PFSK-1 (cell line): ENCODE results near the gene MKLN1.

Experiments
- FOXP2 ChIP-seq: optimal IDR thresholded peaks from 2 replicates; pipeline ENCODE3; 2011; ENCODE audit warnings: borderline replicate concordance, control low read depth, inconsistent platforms; ENCODE audit not compliant: insufficient read depth; ENCODE audit errors: extremely low read length, extremely low read depth
- POLR2AphosphoS5 ChIP-seq: IDR thresholded peaks from 2 replicates; pipeline ENCODE4 v1.6.1; 2012; ENCODE audit warnings: low read depth, mild to moderate bottlenecking, control low read depth, low read length, moderate library complexity
- SIN3A ChIP-seq: IDR thresholded peaks from 2 replicates; pipeline ENCODE4 v1.6.1; 2012; ENCODE audit warnings: mild to moderate bottlenecking, low read length, moderate library complexity, borderline replicate concordance; ENCODE audit not compliant: insufficient read depth
- TAF1 ChIP-seq: IDR thresholded peaks from 2 replicates; pipeline ENCODE4 v1.6.1; 2012; ENCODE audit warnings: low read length, control low read depth, borderline replicate concordance; ENCODE audit not compliant: insufficient read depth
- TF ChIP-seq, protein P1 (sequence below), 2 experiments: IDR thresholded peaks; 2 replicates each; pipeline versions ENCODE4 v1.6.1 to v1.8.0; 2011 to 2012; ENCODE audit warnings: low read depth in 2 of 2, low read length in 2 of 2, control low read depth in 1 of 2, inconsistent platforms in 1 of 2, mild to moderate bottlenecking in 1 of 2, moderate library complexity in 1 of 2; ENCODE audit not compliant: insufficient read depth in 1 of 2

The MKLN1 gene

DNA sequence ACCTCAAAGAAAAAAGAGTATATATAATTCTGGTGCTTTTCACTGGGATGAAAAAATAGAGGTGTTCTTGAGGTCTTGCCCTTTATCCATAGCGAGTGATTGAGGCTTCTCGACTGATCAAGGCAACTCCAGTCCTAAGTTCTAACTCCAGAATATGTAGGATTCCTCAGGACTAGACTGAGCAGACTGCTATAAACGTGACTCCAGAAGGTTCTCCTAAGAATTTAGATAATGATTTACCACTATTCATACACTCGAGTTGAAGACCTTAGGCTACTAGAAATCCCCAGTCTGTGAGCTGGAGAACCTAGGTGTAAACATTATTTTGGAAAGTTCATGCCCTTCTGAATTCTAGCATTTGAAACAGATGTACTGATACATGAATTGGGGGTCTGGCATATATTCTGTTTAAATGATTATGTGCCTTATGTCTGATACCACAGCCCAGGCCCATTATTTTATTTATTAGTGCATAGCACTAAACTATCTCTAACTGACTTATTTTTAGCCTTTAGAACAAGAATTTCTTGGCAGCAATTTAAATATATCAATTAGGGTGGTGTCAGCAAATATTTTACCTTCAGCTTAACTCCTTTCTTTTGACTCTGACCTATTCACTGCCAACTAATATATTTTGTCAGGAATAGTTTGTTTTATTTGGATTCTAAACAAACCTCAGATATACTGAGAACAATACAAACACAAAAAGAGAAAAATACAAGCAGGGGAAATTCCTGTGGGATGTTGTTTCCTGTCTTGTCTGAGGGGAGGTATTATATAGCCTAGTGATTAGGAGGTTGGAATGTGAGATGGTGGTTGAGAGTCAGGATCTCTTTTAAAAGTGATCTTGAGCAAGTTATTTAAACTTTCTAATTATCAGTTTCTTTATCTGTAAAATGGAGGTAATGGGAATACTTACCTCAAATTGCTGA, 153.0 kb downstream of the MKLN1 start:
- TF ChIP-seq TAF1 (no peak), SIN3A (no peak), POLR2AphosphoS5 (no peak), FOXP2 (no peak)
- TF ChIP-seq, protein P1, sequence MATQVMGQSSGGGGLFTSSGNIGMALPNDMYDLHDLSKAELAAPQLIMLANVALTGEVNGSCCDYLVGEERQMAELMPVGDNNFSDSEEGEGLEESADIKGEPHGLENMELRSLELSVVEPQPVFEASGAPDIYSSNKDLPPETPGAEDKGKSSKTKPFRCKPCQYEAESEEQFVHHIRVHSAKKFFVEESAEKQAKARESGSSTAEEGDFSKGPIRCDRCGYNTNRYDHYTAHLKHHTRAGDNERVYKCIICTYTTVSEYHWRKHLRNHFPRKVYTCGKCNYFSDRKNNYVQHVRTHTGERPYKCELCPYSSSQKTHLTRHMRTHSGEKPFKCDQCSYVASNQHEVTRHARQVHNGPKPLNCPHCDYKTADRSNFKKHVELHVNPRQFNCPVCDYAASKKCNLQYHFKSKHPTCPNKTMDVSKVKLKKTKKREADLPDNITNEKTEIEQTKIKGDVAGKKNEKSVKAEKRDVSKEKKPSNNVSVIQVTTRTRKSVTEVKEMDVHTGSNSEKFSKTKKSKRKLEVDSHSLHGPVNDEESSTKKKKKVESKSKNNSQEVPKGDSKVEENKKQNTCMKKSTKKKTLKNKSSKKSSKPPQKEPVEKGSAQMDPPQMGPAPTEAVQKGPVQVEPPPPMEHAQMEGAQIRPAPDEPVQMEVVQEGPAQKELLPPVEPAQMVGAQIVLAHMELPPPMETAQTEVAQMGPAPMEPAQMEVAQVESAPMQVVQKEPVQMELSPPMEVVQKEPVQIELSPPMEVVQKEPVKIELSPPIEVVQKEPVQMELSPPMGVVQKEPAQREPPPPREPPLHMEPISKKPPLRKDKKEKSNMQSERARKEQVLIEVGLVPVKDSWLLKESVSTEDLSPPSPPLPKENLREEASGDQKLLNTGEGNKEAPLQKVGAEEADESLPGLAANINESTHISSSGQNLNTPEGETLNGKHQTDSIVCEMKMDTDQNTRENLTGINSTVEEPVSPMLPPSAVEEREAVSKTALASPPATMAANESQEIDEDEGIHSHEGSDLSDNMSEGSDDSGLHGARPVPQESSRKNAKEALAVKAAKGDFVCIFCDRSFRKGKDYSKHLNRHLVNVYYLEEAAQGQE (IDR thresholded peaks at IDR 0.05; ENCODE audit: insufficient read depth in 1 of 2, low read depth in 2 of 2, low read length in 2 of 2), result no peak

DNA sequence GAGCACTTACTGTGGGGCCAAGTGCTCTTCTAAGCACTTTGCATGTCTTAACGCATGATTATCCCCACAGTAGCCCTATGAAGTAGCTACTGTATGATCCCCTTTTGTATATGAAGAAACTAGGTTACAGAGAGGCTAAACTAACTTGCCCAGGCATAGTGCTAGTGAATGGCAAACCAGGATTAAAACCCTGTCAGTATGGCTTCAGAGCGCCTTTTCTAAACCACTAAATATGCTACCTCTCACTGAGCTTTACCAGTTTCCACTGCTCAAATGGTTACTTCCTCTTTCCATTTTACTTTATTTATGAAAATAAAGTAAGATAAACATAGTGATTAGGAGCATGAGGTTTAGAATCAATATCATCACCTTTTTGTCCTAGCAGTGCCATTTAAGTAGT, 155.1 kb downstream of the MKLN1 start:
- TF ChIP-seq, protein P1 (IDR thresholded peaks at IDR 0.05; ENCODE audit: insufficient read depth in 1 of 2, low read depth in 2 of 2, low read length in 2 of 2), result no peak
- TF ChIP-seq TAF1 (no peak), POLR2AphosphoS5 (no peak), FOXP2 (no peak)

GRCh38 chr7:131483586-131483985, 155.9 kb downstream of the MKLN1 start:
- TF ChIP-seq TAF1, result no peak
- TF ChIP-seq FOXP2, result no peak
- TF ChIP-seq, protein P1 (IDR thresholded peaks at IDR 0.05; ENCODE audit: insufficient read depth in 1 of 2, low read depth in 2 of 2, low read length in 2 of 2), result no peak
- no peak for TF ChIP-seq POLR2AphosphoS5

- TF ChIP-seq SIN3A, result no peak
- no peak for TF ChIP-seq POLR2AphosphoS5
- no peak for TF ChIP-seq TAF1
- TF ChIP-seq FOXP2, result no peak
- TF ChIP-seq, protein P1 (IDR thresholded peaks at IDR 0.05; ENCODE audit: insufficient read depth in 1 of 2, low read depth in 2 of 2, low read length in 2 of 2), result no peak
Observed at GRCh38 chr7:131486346-131486745, 158.7 kb downstream of the MKLN1 start.
